HG02588 (cell line): ENCODE data around the gene SHC2.
"Not testable (repeated sequence)": the region's sequence is repeated elsewhere in the genome, so short reads cannot be mapped to it uniquely, and the experiment has no call there.

Experiments
- ATAC-seq: cut with Tn5 transposase; IDR thresholded peaks from one replicate; pipeline ENCODE4 v1.9.1; 2021; ENCODE audit warnings: mild to moderate bottlenecking, moderate library complexity; ENCODE audit not compliant: unreplicated experiment

The SHC2 gene

GRCh38 chr19:408902-409515, 51.8 kb downstream of the SHC2 start, which contains the start of gene C2CD4C:
C2CD4C (minus strand) TSS chr19:409147; CDS start chr19:408361, 786 bp downstream.
- no peak for ATAC-seq

GRCh38 chr19:408441-408901, 52.4 kb downstream of the SHC2 start:
- ATAC-seq, result no peak

GRCh38 chr19:407511-408440, 53.1 kb downstream of the SHC2 start:
- ATAC-seq, result no peak

GRCh38 chr19:406971-407510, 53.8 kb downstream of the SHC2 start:
- no peak for ATAC-seq

- no peak for ATAC-seq
Observed at GRCh38 chr19:406135-406781, 54.6 kb downstream of the SHC2 start.

GRCh38 chr19:405121-405965, 55.5 kb downstream of the SHC2 start:
- ATAC-seq, result no peak

GRCh38 chr19:403221-404027, 57.4 kb downstream of the SHC2 start:
- ATAC-seq, result no peak

GRCh38 chr19:402786-403185, 58.0 kb downstream of the SHC2 start:
- no peak for ATAC-seq

- ATAC-seq, result no peak
Observed at GRCh38 chr19:401866-402511, 58.8 kb downstream of the SHC2 start.

- no peak for ATAC-seq
Observed at GRCh38 chr19:400976-401865, 59.6 kb downstream of the SHC2 start.

- no peak for ATAC-seq
Observed at GRCh38 chr19:399370-399769, 61.5 kb downstream of the SHC2 start.

- ATAC-seq, result no peak
Observed at GRCh38 chr19:398719-399118, 62.1 kb downstream of the SHC2 start.

- no peak for ATAC-seq
Observed at GRCh38 chr19:397941-398706, 62.7 kb downstream of the SHC2 start.

- no peak for ATAC-seq
Observed at GRCh38 chr19:397321-397720, 63.5 kb downstream of the SHC2 start.

GRCh38 chr19:395467-395866, 65.4 kb downstream of the SHC2 start:
- no peak for ATAC-seq

GRCh38 chr19:394857-395256, 66.0 kb downstream of the SHC2 start:
- ATAC-seq, result not testable (repeated sequence)

- not testable (repeated sequence) for ATAC-seq
Observed at GRCh38 chr19:393560-393959, 67.3 kb downstream of the SHC2 start.
